CD4-positive, alpha-beta T cell treated with Interleukin-10 for 1 hour (primary cell): Measurements from ENCODE around the gene RAD50.
"Not testable (repeated sequence)": the region's sequence is repeated elsewhere in the genome, so short reads cannot be mapped to it uniquely, and the experiment has no call there.

Experiments
- DNase-seq: peaks from one replicate; pipeline ENCODE4 v3.0.0-alpha.2; 2020

The RAD50 gene

DNA sequence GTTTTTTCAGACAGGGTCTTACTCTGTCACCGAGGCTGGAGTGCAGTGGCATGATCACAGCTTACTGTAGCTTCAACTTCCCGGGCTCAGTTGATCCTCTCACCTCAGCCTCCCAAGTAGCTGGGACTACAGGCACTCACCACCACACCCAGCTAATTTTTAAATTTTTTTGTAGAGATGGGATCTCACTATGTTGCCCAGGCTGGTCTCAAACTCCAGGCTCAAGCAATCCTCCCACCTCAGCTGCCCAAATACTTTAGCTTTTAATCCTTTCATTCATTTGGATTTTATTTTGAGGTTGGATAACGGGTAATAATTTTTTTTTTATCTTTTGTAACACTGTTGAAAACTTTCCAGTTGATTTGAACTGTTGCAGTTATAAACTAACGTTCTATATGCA, 76.8 kb downstream of the RAD50 start:
- DNase-seq: not testable (repeated sequence)

GRCh38 chr5:132635873-132636272, 79.1 kb downstream of the RAD50 start:
- DNase-seq: no peak

GRCh38 chr5:132637241-132637640, 80.5 kb downstream of the RAD50 start:
- no peak for DNase-seq

GRCh38 chr5:132639706-132640130, 82.9 kb downstream of the RAD50 start:
- no peak for DNase-seq

GRCh38 chr5:132640613-132641012, 83.8 kb downstream of the RAD50 start:
- no peak for DNase-seq

DNA sequence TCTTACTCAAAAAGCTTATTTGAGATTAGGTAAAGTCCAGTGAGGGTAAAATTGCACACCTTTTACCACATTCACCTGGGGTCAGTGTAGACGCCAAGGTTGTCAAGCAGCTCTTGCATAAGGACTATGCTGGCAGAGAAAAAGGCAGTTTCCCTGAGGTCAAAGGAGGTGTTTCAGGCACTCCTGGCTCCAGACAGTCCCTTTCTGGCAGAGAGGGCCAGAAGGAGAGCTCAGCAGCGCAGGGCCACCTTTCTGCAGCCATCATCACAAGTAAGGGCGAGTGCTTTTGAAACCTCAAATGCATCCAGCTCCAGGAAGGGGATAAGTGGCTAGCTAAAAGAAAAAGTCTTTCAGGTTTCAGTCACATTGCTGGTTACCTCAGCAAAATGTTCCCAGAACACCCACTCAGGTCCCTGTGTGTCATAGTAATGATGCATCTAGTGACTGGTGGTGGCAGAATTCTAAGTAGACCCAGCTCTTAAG, 84.5 kb downstream of the RAD50 start:
- no peak for DNase-seq

DNA sequence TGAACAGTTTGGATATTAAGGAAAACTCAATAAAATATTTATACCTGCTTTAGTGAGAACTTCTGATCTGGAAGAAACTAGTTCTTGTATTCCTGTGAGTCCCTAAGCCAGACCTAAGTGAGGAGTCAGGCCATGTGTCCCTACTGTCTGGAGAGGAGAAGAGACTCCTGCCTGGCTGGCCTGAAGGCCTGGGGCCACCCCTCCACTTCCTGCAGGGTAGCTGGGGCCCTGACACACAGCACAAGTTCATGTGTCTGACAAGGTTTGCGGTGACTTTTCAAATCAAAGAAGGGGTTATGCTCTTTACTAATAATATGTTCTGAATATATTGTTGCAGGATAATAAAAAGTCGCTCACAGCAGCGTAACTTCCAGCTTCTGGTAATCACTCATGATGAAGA, 85.1 kb downstream of the RAD50 start:
- DNase-seq: no peak

- no peak for DNase-seq
Measured at GRCh38 chr5:132644177-132644576, 87.4 kb downstream of the RAD50 start.

GRCh38 chr5:132646583-132647266, 89.9 kb downstream of the RAD50 start:
- no peak for DNase-seq

DNA sequence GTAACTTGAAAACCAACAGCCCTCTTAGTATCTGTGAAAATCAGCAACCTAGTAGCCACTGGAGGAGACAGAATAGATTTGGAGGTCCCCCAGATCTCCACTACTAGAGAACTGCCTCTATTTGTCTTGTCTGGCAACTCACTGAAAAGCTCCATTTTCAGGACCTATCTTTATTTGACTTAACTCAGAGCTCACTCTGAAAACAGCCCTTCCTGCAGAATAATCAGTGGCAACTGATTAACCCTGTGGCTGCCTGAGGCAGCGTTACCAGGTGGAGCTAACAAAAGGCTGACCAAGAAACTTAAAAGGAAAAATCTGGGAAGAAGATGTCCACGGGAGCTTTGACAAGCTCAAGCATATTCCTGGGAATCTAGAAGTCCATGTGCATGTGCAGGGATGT, 90.7 kb downstream of the RAD50 start:
- no peak for DNase-seq

DNA sequence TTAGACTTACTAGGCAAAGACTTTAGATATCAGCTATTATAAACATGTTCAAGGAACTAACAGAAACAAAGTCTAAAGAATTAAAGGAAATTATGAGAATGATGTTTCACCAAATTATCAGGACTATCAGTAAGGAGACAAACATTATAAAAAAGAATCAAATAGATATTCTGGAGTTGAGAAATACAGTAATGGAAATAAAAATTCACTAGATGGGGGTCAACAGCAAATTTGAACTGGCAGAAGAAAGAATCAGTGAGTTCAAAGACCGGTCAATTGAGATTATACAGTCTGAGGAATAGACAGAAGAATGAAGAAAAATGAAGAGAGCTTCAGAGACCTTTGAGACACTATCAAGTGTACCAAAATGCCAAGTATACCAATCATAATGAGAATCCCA, 91.6 kb downstream of the RAD50 start:
- no peak for DNase-seq

GRCh38 chr5:132651838-132652469, 95.2 kb downstream of the RAD50 start:
- no peak for DNase-seq

- no peak for DNase-seq
Measured at GRCh38 chr5:132653716-132654115, 96.9 kb downstream of the RAD50 start.

GRCh38 chr5:132655821-132656773, 99.3 kb downstream of the RAD50 start:
- peak; percentile 50 for DNase-seq

DNA sequence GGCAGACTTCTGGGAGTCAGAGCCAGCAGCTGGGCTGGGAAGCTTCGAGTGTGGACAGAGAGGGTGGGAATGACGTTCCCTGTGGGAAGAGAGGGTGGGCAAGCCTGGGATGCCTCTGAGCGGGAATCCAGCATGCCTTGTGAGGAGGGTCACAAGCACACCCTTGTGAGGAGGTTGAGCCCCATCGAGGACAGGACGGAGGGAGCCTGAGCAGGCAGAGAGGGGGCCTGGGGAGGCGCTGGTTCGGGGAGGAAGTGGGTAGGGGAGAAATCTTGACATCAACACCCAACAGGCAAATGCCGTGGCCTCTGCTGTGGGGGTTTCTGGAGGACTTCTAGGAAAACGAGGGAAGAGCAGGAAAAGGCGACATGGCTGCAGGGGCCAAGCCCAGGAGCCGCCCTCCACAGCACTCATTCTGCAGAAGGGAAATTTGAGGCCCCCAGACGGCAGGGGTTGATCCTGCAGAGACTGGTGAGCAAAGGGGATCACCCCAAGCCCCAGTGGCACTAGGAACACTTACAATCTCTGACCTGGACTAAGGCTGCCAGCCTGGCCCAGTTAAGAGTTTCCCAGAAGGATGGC, 100.1 kb downstream of the RAD50 start:
- no peak for DNase-seq

DNA sequence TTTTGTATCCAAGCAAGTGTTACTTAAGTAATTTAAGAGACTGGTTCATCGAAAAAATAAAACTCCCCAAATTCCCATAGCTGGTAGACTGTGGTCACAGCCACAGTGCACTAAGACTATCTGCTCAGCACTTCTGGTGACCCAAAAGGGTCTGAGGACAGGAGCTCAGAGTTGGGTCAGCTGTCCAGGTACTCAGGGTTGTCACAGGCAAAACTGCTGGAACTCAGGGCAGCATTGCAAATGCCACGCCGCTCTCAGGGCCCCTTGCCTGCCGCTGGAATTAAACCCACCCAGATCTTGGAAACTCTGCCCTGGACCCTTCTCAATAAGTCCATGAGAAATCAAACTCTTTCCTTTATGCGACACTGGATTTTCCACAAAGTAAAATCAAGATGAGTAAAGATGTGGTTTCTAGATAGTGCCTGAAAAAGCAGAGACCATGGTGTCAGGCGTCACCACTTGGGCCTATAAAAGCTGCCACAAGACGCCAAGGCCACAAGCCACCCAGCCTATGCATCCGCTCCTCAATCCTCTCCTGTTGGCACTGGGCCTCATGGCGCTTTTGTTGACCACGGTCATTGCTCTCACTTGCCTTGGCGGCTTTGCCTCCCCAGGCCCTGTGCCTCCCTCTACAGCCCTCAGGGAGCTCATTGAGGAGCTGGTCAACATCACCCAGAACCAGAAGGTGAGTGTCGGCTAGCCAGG, 101.1 kb downstream of the RAD50 start, which contains the start of gene IL13:
IL13 (plus strand) TSS at position 498 of the 705 bp plus-strand sequence; CDS start at position 512, 14 bp downstream.
- no peak for DNase-seq

DNA sequence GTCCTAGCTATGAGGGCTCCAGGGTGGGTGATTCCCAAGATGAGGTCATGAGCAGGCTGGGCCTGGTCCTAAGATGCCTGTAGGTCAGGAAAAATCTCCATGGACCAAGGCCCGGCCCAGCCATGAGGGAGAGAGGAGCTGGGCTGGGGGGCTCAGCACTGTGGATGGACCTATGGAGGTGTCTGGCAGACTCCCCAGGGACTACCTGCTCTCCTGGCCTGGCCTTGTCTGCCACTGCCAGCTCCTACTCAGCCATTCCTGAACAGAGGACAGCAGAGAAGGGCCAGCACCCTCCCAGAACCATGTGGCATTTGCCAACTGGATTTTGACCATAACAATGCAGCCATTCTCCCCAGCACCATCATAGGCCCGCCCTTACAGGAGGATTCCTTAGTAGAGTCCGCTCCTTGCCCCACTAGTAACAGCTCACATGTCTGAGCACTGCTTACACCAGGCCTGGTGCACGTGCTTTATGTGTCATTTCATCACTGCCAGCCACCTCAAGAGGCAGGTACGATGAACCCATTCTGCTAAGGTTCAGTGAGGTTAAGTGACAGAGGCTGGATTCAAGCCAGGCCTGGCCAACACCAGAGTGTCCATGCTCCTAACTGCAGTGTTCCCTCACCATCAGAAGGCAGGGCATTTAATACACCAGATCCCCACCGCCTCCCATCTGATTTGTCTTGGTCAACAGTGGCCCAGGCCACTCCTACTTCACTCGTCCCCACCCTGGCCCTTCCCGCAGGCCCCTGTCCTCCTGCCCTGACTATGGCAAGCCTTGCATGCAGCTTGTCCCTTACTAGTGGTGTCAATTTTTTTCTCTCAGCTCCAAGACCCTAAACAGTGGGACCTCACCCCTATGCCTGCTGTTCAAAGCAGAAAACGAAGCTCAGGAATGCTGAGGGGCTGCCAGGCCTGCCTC, 101.9 kb downstream of the RAD50 start:
- DNase-seq: no peak

- no peak for DNase-seq
Measured at GRCh38 chr5:132659598-132660493, 103.1 kb downstream of the RAD50 start.

DNA sequence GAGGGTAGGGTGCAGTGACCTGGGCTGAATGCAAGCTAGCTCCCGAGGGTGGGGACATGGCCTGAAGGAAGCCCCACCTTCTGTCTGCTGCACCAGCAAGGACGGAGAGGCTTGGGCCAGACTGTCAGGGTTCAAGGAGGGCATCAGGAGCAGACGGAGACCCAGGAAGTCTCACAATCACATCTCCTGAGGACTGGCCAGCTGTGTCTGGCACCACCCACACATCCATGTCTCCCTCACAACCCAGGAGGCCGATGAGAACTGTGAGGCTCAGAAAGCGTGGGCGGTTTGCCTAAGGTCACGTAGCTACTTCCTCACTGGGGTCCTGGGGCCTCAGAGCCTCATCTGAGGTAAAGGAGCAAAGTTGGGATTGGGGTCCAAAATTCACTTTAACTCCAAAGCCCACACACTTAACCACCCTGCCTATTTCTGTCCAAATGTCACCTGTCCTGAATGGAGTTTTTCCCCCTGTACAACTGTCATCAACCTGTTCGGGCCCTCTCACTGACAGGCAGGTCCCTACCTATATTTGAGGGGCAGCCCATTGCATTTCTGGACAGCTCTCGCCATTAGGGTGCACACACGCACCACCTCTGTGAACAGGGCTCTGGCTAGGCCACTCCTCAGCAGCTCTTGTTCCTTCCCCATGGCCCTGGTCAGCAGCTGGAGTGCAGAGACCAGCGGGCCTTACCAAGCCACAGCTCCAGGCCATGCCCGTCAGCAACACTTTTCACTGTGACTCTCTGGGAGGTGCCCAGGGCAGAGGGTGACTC, 104.6 kb downstream of the RAD50 start:
- no peak for DNase-seq
